WERI-Rb-1 (cell line): ENCODE measurements around the gene WBP11.

Experiments
- DNase-seq: peaks from one replicate; pipeline ENCODE4 v3.0.0-alpha.2; 2020
- H3K27ac ChIP-seq: fragments of 250-450 bp; sonication (Bioruptor Pico); 2 replicates; pipeline ENCODE4 v1.5.1; 2020; ENCODE audit warnings: mild to moderate bottlenecking, moderate library complexity
- H3K27me3 ChIP-seq: fragments of 250-450 bp; sonication (Bioruptor Pico); 2 replicates; pipeline ENCODE4 v1.5.1; 2021; ENCODE audit warnings: mild to moderate bottlenecking, low read depth, moderate library complexity; ENCODE audit not compliant: insufficient read depth, severe bottlenecking
- H3K36me3 ChIP-seq: fragments of 250-450 bp; sonication (Bioruptor Pico); 2 replicates; pipeline ENCODE4 v1.5.1; 2020; ENCODE audit warnings: mild to moderate bottlenecking, moderate library complexity
- H3K4me3 ChIP-seq: 2 replicates; pipeline ENCODE4 v1.5.1; 2011; ENCODE audit warnings: low read depth, mild to moderate bottlenecking, control low read depth, low read length
- H3K9me3 ChIP-seq: fragments of 250-450 bp; sonication (Bioruptor Pico); 2 replicates; pipeline ENCODE4 v1.5.1; 2021; ENCODE audit warnings: mild to moderate bottlenecking, moderate library complexity; ENCODE audit not compliant: severe bottlenecking
- CTCF ChIP-seq: IDR thresholded peaks from 2 replicates; pipeline ENCODE4 v1.5.1; 2011; ENCODE audit warnings: low read depth, mild to moderate bottlenecking, control low read depth, inconsistent platforms, low read length

The WBP11 gene

GRCh38 chr12:14811486-14811885, 8.2 kb upstream of the WBP11 start:
- no peak for DNase-seq
- no peak overlapping the region for H3K27ac ChIP-seq
- H3K27me3 ChIP-seq = no peaks in the 10 kb centered on the region
- no peak for TF ChIP-seq CTCF
- no peaks in the 10 kb centered on the region for H3K36me3 ChIP-seq
- no peak overlapping the region for H3K4me3 ChIP-seq
- no peaks in the 10 kb centered on the region for H3K9me3 ChIP-seq

GRCh38 chr12:14810953-14811483, 7.7 kb upstream of the WBP11 start:
- no peaks in the 10 kb centered on the region for H3K36me3 ChIP-seq
- no peak overlapping the region for H3K27ac ChIP-seq
- H3K27me3 ChIP-seq = no peaks in the 10 kb centered on the region
- DNase-seq = peak; percentile 28
- H3K9me3 ChIP-seq = no peaks in the 10 kb centered on the region
- TF ChIP-seq CTCF = peak; percentile 55
- no peak overlapping the region for H3K4me3 ChIP-seq

- H3K27ac ChIP-seq = no peak overlapping the region
- TF ChIP-seq CTCF = no peak
These were observed 7.1 kb upstream of the WBP11 start for GRCh38 chr12:14810167-14810952.

GRCh38 chr12:14803830-14804160, 517 bp upstream of the WBP11 start:
- peak overlapping the region; percentile 97 for H3K27ac ChIP-seq
- DNase-seq = no peak
- peak overlapping the region; percentile 79 for H3K4me3 ChIP-seq
- peaks cover 31% of the 10 kb centered on the region for H3K36me3 ChIP-seq
- H3K9me3 ChIP-seq = no peaks in the 10 kb centered on the region
- TF ChIP-seq CTCF = no peak
- no peaks in the 10 kb centered on the region for H3K27me3 ChIP-seq

More at GRCh38 chr12:14810167-14810952, 7.1 kb upstream of the WBP11 start:
- no peak for DNase-seq
- no peak overlapping the region for H3K4me3 ChIP-seq
- no peaks in the 10 kb centered on the region for H3K36me3 ChIP-seq
- no peaks in the 10 kb centered on the region for H3K27me3 ChIP-seq
- H3K9me3 ChIP-seq = no peaks in the 10 kb centered on the region

GRCh38 chr12:14802721-14803010, 612 bp downstream of the WBP11 start:
- H3K4me3 ChIP-seq = peak overlapping the region; percentile 79
- no peaks in the 10 kb centered on the region for H3K27me3 ChIP-seq
- peak overlapping the region; percentile 97 for H3K27ac ChIP-seq
- peaks cover 36% of the 10 kb centered on the region for H3K36me3 ChIP-seq
- DNase-seq = no peak
- H3K9me3 ChIP-seq = no peaks in the 10 kb centered on the region
- TF ChIP-seq CTCF = no peak

GRCh38 chr12:14802247-14802646, 1.0 kb downstream of the WBP11 start:
- peak overlapping the region; percentile 79 for H3K4me3 ChIP-seq

More at GRCh38 chr12:14802247-14802646, 1.0 kb downstream of the WBP11 start:
- H3K36me3 ChIP-seq = peaks cover 36% of the 10 kb centered on the region
- H3K9me3 ChIP-seq = no peaks in the 10 kb centered on the region
- H3K27ac ChIP-seq = peak overlapping the region; percentile 97; the same call in 1 of the 2 replicates
- TF ChIP-seq CTCF = no peak
- DNase-seq = no peak
- no peaks in the 10 kb centered on the region for H3K27me3 ChIP-seq
